Measurements from ENCODE around the gene LARP4B. TPM values are rescaled to one million over a fixed set of nuclear protein-coding genes. Genes with fewer than 3 reads are reported as not detected.

LARP4B gene
- total RNA-seq, 1 experiment from 2014 or later, result 122 TPM

GRCh38 chr10:878895-879294, 52.6 kb downstream of the LARP4B start:
- Histone ChIP-seq H2AFZ (ENCODE audit: low read depth, low read length, poor library complexity, severe bottlenecking) (no peak overlapping the region), H3K4me1 (ENCODE audit: control insufficient read depth in 1 of 2, insufficient read depth in 2 of 2, low read length in 2 of 2) (no peaks in the 10 kb centered on the region), H3K27ac (ENCODE audit: low read depth, low read length) (no peak overlapping the region), H3K79me2 (ENCODE audit: insufficient read depth, low read length) (peaks cover 84% of the 10 kb centered on the region), H3K9ac (ENCODE audit: low read length) (no peak overlapping the region), H3K27me3 (ENCODE audit: insufficient read depth, low read length) (no peaks in the 10 kb centered on the region), H3K4me3 (replicated peaks in 1 of 2; ENCODE audit: low read depth in 1 of 2, low read length in 2 of 2) (no peak overlapping the region), H3K36me3 (ENCODE audit: control insufficient read depth in 1 of 2, insufficient read depth in 2 of 2, low read length in 2 of 2) (peaks cover 22 to 32% of the 10 kb centered on the region in 2 experiments), H3K9me3 (ENCODE audit: control insufficient read depth in 1 of 2, insufficient read depth in 1 of 2, low read depth in 1 of 2, low read length in 2 of 2) (no peaks in the 10 kb centered on the region), H3K9me2 (ENCODE audit: insufficient read depth) (no peaks in the 10 kb centered on the region), H3K4me2 (ENCODE audit: low read length) (no peak overlapping the region), H4K20me1 (ENCODE audit: insufficient read depth) (no peaks in the 10 kb centered on the region)
- POLR2A ChIA-PET, result no interaction called here
- BruUV-seq (replicated peaks), result no TSS peak
- intact Hi-C loops (cut with micrococcal nuclease), result no loop called here
- ATAC-seq, result no peak
- no peak for DNase-seq (ENCODE audit: low read depth, low spot score)
- CTCF ChIA-PET, result no interaction called here
- TF ChIP-seq TCF7L2 (IDR thresholded peaks at IDR 0.05; ENCODE audit: borderline replicate concordance, extremely low read depth, insufficient read depth, insufficient read length), result no peak
- no peak for TF ChIP-seq YY1 (IDR thresholded peaks at IDR 0.05; ENCODE audit: extremely low read depth, insufficient replicate concordance, low read depth, low read length)
- RAD21 ChIA-PET (ENCODE audit: low non-redundant PET in 1 of 2, low total read pairs in 2 of 2, uncharacterized antibody in 2 of 2, unreplicated experiment in 2 of 2), result no interaction called here

- RAD21 ChIA-PET (ENCODE audit: low non-redundant PET in 1 of 2, low total read pairs in 2 of 2, uncharacterized antibody in 2 of 2, unreplicated experiment in 2 of 2), result no interaction called here
- TF ChIP-seq, protein P1, sequence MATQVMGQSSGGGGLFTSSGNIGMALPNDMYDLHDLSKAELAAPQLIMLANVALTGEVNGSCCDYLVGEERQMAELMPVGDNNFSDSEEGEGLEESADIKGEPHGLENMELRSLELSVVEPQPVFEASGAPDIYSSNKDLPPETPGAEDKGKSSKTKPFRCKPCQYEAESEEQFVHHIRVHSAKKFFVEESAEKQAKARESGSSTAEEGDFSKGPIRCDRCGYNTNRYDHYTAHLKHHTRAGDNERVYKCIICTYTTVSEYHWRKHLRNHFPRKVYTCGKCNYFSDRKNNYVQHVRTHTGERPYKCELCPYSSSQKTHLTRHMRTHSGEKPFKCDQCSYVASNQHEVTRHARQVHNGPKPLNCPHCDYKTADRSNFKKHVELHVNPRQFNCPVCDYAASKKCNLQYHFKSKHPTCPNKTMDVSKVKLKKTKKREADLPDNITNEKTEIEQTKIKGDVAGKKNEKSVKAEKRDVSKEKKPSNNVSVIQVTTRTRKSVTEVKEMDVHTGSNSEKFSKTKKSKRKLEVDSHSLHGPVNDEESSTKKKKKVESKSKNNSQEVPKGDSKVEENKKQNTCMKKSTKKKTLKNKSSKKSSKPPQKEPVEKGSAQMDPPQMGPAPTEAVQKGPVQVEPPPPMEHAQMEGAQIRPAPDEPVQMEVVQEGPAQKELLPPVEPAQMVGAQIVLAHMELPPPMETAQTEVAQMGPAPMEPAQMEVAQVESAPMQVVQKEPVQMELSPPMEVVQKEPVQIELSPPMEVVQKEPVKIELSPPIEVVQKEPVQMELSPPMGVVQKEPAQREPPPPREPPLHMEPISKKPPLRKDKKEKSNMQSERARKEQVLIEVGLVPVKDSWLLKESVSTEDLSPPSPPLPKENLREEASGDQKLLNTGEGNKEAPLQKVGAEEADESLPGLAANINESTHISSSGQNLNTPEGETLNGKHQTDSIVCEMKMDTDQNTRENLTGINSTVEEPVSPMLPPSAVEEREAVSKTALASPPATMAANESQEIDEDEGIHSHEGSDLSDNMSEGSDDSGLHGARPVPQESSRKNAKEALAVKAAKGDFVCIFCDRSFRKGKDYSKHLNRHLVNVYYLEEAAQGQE (IDR thresholded peaks at IDR 0.05; ENCODE audit: low read depth), result no peak
- TF ChIP-seq SRF (IDR thresholded peaks at IDR 0.05; ENCODE audit: low read depth) (no peak), CEBPB (IDR thresholded peaks at IDR 0.05; ENCODE audit: low read depth) (no peak), CTCF (IDR thresholded peaks at IDR 0.05 in 2 of 3, conservative IDR thresholded peaks at IDR 0.05 in 1 of 3; ENCODE audit: borderline replicate concordance in 1 of 3, insufficient read depth in 1 of 3, low read depth in 2 of 3, low read length in 2 of 3) (no peak), EGR1 (IDR thresholded peaks at IDR 0.05; ENCODE audit: low read depth) (no peak), POLR2A (IDR thresholded peaks at IDR 0.05; ENCODE audit: borderline replicate concordance, extremely low read depth, insufficient read depth, insufficient read length) (no peak), RAD21 (IDR thresholded peaks at IDR 0.05; ENCODE audit: low read depth) (no peak), JUND (IDR thresholded peaks at IDR 0.05) (no peak), EZH2 (IDR thresholded peaks at IDR 0.05) (no peak), POLR2AphosphoS5 (IDR thresholded peaks at IDR 0.05; ENCODE audit: low read depth, low read length) (no peak), ZFX (IDR thresholded peaks at IDR 0.05) (no peak), ZBTB33 (IDR thresholded peaks at IDR 0.05; ENCODE audit: extremely low read depth, insufficient replicate concordance, low read length) (no peak)
Observed at GRCh38 chr10:878333-878759, 53.2 kb downstream of the LARP4B start.

More at GRCh38 chr10:878333-878759, 53.2 kb downstream of the LARP4B start:
- no TSS peak for BruUV-seq (replicated peaks)
- no peak overlapping the region for H3K4me3 ChIP-seq (replicated peaks in 1 of 2; ENCODE audit: low read depth in 1 of 2, low read length in 2 of 2)
- H4K20me1 ChIP-seq (ENCODE audit: insufficient read depth), result 0 out of 2 replicates have a peak, but pooled peaks cover 3% of the 10 kb centered on the region
- H3K9ac ChIP-seq (ENCODE audit: low read length), result no peak overlapping the region
- no peak overlapping the region for H3K27ac ChIP-seq (ENCODE audit: low read depth, low read length)
- CTCF ChIA-PET, result no interaction called here
- H3K4me2 ChIP-seq (ENCODE audit: low read length), result no peak overlapping the region
- intact Hi-C loops (cut with micrococcal nuclease), result no loop called here
- no peak for DNase-seq (ENCODE audit: low read depth, low spot score)
- no peak overlapping the region for H2AFZ ChIP-seq (ENCODE audit: low read depth, low read length, poor library complexity, severe bottlenecking)
- no peaks in the 10 kb centered on the region for H3K27me3 ChIP-seq (ENCODE audit: insufficient read depth, low read length)
- no peak for ATAC-seq
- POLR2A ChIA-PET, result no interaction called here
- H3K36me3 ChIP-seq (ENCODE audit: control insufficient read depth in 1 of 2, insufficient read depth in 2 of 2, low read length in 2 of 2), result peaks cover 22 to 28% of the 10 kb centered on the region in 2 experiments
- H3K79me2 ChIP-seq (ENCODE audit: insufficient read depth, low read length), result peaks cover 85% of the 10 kb centered on the region
- H3K9me2 ChIP-seq (ENCODE audit: insufficient read depth), result no peaks in the 10 kb centered on the region
- no peaks in the 10 kb centered on the region for H3K9me3 ChIP-seq (ENCODE audit: control insufficient read depth in 1 of 2, insufficient read depth in 1 of 2, low read depth in 1 of 2, low read length in 2 of 2)
- H3K4me1 ChIP-seq (ENCODE audit: control insufficient read depth in 1 of 2, insufficient read depth in 2 of 2, low read length in 2 of 2), result no peaks in the 10 kb centered on the region

Measured in HCT116 (cell line).